Measurements from ENCODE around the gene FANCI.

Gene FANCI

DNA sequence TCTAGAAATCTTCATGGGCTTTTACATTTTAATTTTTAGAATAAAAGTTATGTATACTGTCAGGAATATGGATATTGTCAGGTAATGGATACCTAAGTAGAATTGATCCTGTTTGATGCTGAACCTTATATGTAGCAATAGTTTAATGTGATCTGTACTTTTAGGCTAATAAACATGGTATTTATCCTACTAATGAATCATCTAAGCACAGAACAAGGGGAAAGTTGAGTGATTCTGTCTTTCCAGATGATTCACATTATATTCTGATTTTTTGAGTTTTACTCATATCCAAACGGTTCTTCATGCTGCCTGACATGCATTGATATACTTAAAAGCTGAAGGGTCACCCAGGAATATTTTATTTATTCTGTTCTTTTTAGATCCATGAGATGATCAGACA lies 34.5 kb downstream of the FANCI start:
- DNase-seq (ENCODE audit: low read depth) = no peak
- TF ChIP-seq, protein P1, sequence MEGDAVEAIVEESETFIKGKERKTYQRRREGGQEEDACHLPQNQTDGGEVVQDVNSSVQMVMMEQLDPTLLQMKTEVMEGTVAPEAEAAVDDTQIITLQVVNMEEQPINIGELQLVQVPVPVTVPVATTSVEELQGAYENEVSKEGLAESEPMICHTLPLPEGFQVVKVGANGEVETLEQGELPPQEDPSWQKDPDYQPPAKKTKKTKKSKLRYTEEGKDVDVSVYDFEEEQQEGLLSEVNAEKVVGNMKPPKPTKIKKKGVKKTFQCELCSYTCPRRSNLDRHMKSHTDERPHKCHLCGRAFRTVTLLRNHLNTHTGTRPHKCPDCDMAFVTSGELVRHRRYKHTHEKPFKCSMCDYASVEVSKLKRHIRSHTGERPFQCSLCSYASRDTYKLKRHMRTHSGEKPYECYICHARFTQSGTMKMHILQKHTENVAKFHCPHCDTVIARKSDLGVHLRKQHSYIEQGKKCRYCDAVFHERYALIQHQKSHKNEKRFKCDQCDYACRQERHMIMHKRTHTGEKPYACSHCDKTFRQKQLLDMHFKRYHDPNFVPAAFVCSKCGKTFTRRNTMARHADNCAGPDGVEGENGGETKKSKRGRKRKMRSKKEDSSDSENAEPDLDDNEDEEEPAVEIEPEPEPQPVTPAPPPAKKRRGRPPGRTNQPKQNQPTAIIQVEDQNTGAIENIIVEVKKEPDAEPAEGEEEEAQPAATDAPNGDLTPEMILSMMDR (IDR thresholded peaks at IDR 0.05; ENCODE audit: insufficient read depth, low read depth, low read length, missing control alignments) = no peak
- H3K4me3 ChIP-seq (ENCODE audit: low read depth, low read length) = no peak overlapping the region

- TF ChIP-seq, protein P1 (IDR thresholded peaks at IDR 0.05; ENCODE audit: insufficient read depth, low read depth, low read length, missing control alignments) = no peak
- no peak for DNase-seq (ENCODE audit: low read depth)
- H3K4me3 ChIP-seq (ENCODE audit: low read depth, low read length) = no peak overlapping the region
Observed at GRCh38 chr15:89282631-89283030, 38.9 kb downstream of the FANCI start.

GRCh38 chr15:89283201-89283600 lies 39.4 kb downstream of the FANCI start:
- no peak overlapping the region for H3K4me3 ChIP-seq (ENCODE audit: low read depth, low read length)
- DNase-seq (ENCODE audit: low read depth) = no peak
- TF ChIP-seq, protein P1 (IDR thresholded peaks at IDR 0.05; ENCODE audit: insufficient read depth, low read depth, low read length, missing control alignments) = no peak

DNA sequence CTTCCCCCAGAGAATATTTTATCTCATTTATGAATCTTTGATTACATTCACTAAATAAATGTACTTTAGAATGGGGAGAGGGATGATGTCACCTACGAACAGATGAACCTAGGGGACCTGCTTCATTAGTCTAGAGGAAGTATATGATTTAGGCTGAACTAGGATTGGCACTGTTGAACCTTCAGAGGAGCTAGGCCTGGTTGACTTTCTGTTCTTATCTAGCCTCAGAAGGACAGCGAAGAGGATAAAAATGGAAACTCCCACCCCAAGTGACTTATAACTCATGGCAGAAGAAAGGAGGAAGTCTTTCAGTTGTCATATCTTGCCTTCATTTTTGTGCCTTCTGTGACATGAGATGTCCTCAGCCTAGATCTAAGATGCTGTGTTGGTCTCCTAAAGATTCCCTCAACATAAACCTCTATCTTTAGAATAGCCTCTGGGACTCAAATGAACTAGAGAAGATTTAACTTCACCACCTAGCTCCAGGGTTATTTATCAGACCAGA lies 48.2 kb downstream of the FANCI start:
- H3K4me3 ChIP-seq (ENCODE audit: low read depth, low read length) = no peak overlapping the region
- TF ChIP-seq, protein P1 (IDR thresholded peaks at IDR 0.05; ENCODE audit: insufficient read depth, low read depth, low read length, missing control alignments) = no peak
- no peak for DNase-seq (ENCODE audit: low read depth)

DNA sequence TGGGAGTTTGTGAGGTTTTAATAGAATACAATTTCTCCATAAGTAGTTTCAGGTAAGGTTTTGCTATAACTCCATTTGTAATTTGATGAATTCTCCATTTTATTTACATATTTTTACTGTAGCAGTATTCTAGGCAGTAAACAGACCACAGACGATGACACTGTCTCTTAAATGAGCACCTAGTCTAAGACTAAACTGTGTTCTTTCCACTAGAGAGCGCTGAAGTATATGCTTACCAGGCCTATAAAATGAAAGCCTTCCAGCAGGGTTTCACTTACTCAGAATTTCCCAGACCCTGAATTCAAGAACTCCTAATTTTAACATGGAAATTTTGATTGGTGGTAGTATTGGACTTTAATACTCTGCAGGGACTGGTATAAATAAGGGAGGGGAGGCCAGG lies 49.2 kb downstream of the FANCI start:
- H3K4me3 ChIP-seq (ENCODE audit: low read depth, low read length) = no peak overlapping the region
- TF ChIP-seq, protein P1 (IDR thresholded peaks at IDR 0.05; ENCODE audit: insufficient read depth, low read depth, low read length, missing control alignments) = no peak
- no peak for DNase-seq (ENCODE audit: low read depth)

- DNase-seq (ENCODE audit: low read depth) = no peak
- no peak overlapping the region for H3K4me3 ChIP-seq (ENCODE audit: low read depth, low read length)
- TF ChIP-seq, protein P1 (IDR thresholded peaks at IDR 0.05; ENCODE audit: insufficient read depth, low read depth, low read length, missing control alignments) = no peak
Observed at GRCh38 chr15:89299896-89300295, 56.1 kb downstream of the FANCI start.
